Endothelial cell of umbilical vein (primary cell): Measurements from ENCODE around the gene HNRNPH2. TPM values are rescaled to one million over a fixed set of nuclear protein-coding genes. Genes with fewer than 3 reads are reported as not detected.

Experiments used
- BruUV-seq: library from RNA; stranded (reverse); fragments of 400-500 nt; replicated peaks from 2 replicates; lab custom pipeline; 2021; lab: Mats Ljungman, UMichigan
- CTCF ChIA-PET: fragments of 300-600, 350-600 bp; sonication (Branson Sonifier 250); formaldehyde crosslinking; loops from one replicate; lab custom pipeline; 2021; ENCODE audit warnings: antibody characterized with exemption, inconsistent platforms; lab: Charles Lee
- POLR2A ChIA-PET: fragments of 300-600, 350-600 bp; sonication (Branson Sonifier 250); formaldehyde crosslinking; loops from one replicate; lab custom pipeline; 2021; ENCODE audit warnings: antibody characterized with exemption, inconsistent platforms; lab: Charles Lee
- DNase-seq: peaks from one replicate; pipeline ENCODE4 v3.0.0-alpha.2; 2011; ENCODE audit warnings: low read depth, low spot score
- FAIRE-seq: peaks from 2 replicates; lab custom pipeline; 2011; peaks lifted over from hg19 to GRCh38; lab: Jason Lieb, UNC
- H2AFZ ChIP-seq: 2 replicates; pipeline ENCODE4 v1.6.0; 2012; ENCODE audit warnings: low read depth, low read length, control low read depth, inconsistent platforms
- H3K27ac ChIP-seq: 2 replicates; pipeline ENCODE4 v1.5.1; 2011; ENCODE audit warnings: low read depth, mild to moderate bottlenecking, control low read depth, low read length, moderate library complexity; ENCODE audit not compliant: insufficient read depth
- H3K27me3 ChIP-seq, 2 experiments: 2 replicates each; pipeline versions ENCODE4 v1.6.0 to v1.6.1; 2011; ENCODE audit warnings: low read length in 2 of 2, mixed read lengths in 1 of 2; ENCODE audit not compliant: control insufficient read depth in 2 of 2, insufficient read depth in 2 of 2
- H3K36me3 ChIP-seq, 2 experiments: 2 replicates in 1 of 2; 3 replicates in 1 of 2; pipeline ENCODE4 v1.5.1; 2011; ENCODE audit warnings: low read length in 2 of 2, mild to moderate bottlenecking in 1 of 2, moderate library complexity in 1 of 2; ENCODE audit not compliant: control insufficient read depth in 2 of 2, insufficient read depth in 2 of 2; ENCODE audit errors: extremely low read depth in 1 of 2
- H3K4me1 ChIP-seq: 3 replicates; pipeline ENCODE4 v1.5.1; 2011; ENCODE audit warnings: mild to moderate bottlenecking, low read length; ENCODE audit not compliant: control insufficient read depth, insufficient read depth; ENCODE audit errors: extremely low read depth
- H3K4me2 ChIP-seq: 2 replicates; pipeline ENCODE4 v1.6.1; 2011; ENCODE audit warnings: low read length, control low read depth, mixed read lengths; ENCODE audit not compliant: insufficient read depth
- H3K4me3 ChIP-seq, 3 experiments: fragments of 200-600 bp in 1 of 3; sonication (generic), shearing (Covaris generic) in 1 of 3; replicated peaks in 1 of 3; 2 replicates each; pipeline ENCODE4 v1.5.1; 2011 to 2016; ENCODE audit warnings: control low read depth in 3 of 3, low read length in 3 of 3, mild to moderate bottlenecking in 2 of 3, inconsistent platforms in 1 of 3, low read depth in 1 of 3, moderate library complexity in 1 of 3; ENCODE audit not compliant: insufficient read depth in 1 of 3
- H3K79me2 ChIP-seq: 2 replicates; pipeline ENCODE4 v1.6.0; 2012; ENCODE audit warnings: low read length, inconsistent platforms; ENCODE audit not compliant: control insufficient read depth, insufficient read depth
- H3K9ac ChIP-seq: replicated peaks from 2 replicates; pipeline ENCODE3; 2011; ENCODE audit warnings: low read length, control low read depth; ENCODE audit not compliant: insufficient read depth; ENCODE audit errors: extremely low read depth
- H3K9me1 ChIP-seq: replicated peaks from 3 replicates; pipeline ENCODE4 v1.6.0; 2011; ENCODE audit warnings: mild to moderate bottlenecking, low read length; ENCODE audit not compliant: control insufficient read depth, insufficient read depth; ENCODE audit errors: extremely low read depth
- H3K9me3 ChIP-seq: replicated peaks from 2 replicates; pipeline ENCODE4 v1.5.1; 2012; ENCODE audit warnings: low read length, inconsistent platforms; ENCODE audit not compliant: control insufficient read depth, insufficient read depth
- H4K20me1 ChIP-seq: replicated peaks from 2 replicates; pipeline ENCODE3; 2011; ENCODE audit warnings: mild to moderate bottlenecking, low read length; ENCODE audit not compliant: control insufficient read depth, insufficient read depth; ENCODE audit errors: extremely low read depth
- CTCF ChIP-seq, 2 donors: IDR thresholded peaks; 1 replicate in 1 of 2; 2 replicates in 1 of 2; pipeline ENCODE4 v1.5.1; 2011; ENCODE audit warnings: low read length in 2 of 2, mild to moderate bottlenecking in 2 of 2, moderate library complexity in 2 of 2, control low read depth in 1 of 2, inconsistent platforms in 1 of 2, low read depth in 1 of 2; ENCODE audit not compliant: insufficient read depth in 1 of 2; ENCODE audit errors: extremely low read depth in 1 of 2
- EZH2 ChIP-seq: IDR thresholded peaks from 2 replicates; pipeline ENCODE4 v1.6.1; 2012; ENCODE audit warnings: borderline replicate concordance, low read depth, mild to moderate bottlenecking, moderate library complexity, low read length, inconsistent platforms; ENCODE audit not compliant: severe bottlenecking
- FOS ChIP-seq: IDR thresholded peaks from 2 replicates; pipeline ENCODE4 v1.6.1; 2011; ENCODE audit warnings: mild to moderate bottlenecking, low read length, moderate library complexity, borderline replicate concordance; ENCODE audit not compliant: insufficient read depth
- GATA2 ChIP-seq: IDR thresholded peaks from 2 replicates; pipeline ENCODE4 v1.7.0; 2011; ENCODE audit warnings: low read depth, mild to moderate bottlenecking, moderate library complexity, mixed read lengths, low read length; ENCODE audit not compliant: insufficient read length, insufficient read depth
- JUN ChIP-seq: IDR thresholded peaks from 2 replicates; pipeline ENCODE4 v1.6.1; 2011; ENCODE audit warnings: borderline replicate concordance, low read depth; ENCODE audit not compliant: insufficient read length, insufficient read depth
- MAX ChIP-seq: IDR thresholded peaks from 2 replicates; pipeline ENCODE4 v1.6.1; 2011; ENCODE audit not compliant: insufficient read depth, insufficient read length
- MYC ChIP-seq: IDR thresholded peaks from one replicate; pipeline ENCODE4 v1.6.1; 2011; ENCODE audit warnings: mild to moderate bottlenecking, low read depth, low read length
- POLR2A ChIP-seq: IDR thresholded peaks from 2 replicates; pipeline ENCODE4 v1.6.1; 2012; ENCODE audit warnings: low read depth, mild to moderate bottlenecking, control low read depth, low read length
- POLR2AphosphoS5 ChIP-seq: IDR thresholded peaks from 2 replicates; pipeline ENCODE4 v1.6.1; 2012; ENCODE audit warnings: low read depth, mild to moderate bottlenecking, control low read depth, low read length, moderate library complexity; ENCODE audit not compliant: insufficient read depth
- dilution Hi-C: fragments of 300-500 bp; cut with MboI; formaldehyde crosslinking; loops from one replicate; pipeline ENCODE4 v1.15.0; 2019; ENCODE audit warnings: low sequenced_read_pairs; ENCODE audit not compliant: extremely low pct_ligation_motif_present
- intact Hi-C: fragments of 100-400 bp; cut with micrococcal nuclease; formaldehyde crosslinking; loops from one replicate; pipeline ENCODE4 v1.10.0; 2022
- polyA plus RNA-seq, 4 experiments: library from polyadenylated mRNA; depleted of rRNA in 3 of 4; stranded (reverse) in 3 of 4; unstranded in 1 of 4; fragments of >200 nt; gene quantifications; 2 replicates each; pipeline versions ENCODE4 v1.2.1 to v1.2.3, GENCODE V29; 2011 to 2012; ENCODE audit warnings: missing spikeins in 1 of 4
- total RNA-seq: library from RNA; stranded (reverse); gene quantifications from 2 replicates; pipeline ENCODE4 v1.2.3, GENCODE V29; 2021

Gene HNRNPH2
- total and polyA plus RNA-seq, 2 donors (not counting 3 experiments of a cell fraction or from before 2014, with no cell fraction given): 29.3 to 59.1 TPM

GRCh38 chrX:101385026-101385684 lies 22.9 kb upstream of the HNRNPH2 start:
- FAIRE-seq (no peak), DNase-seq (no peak)
- Histone ChIP-seq H3K9me1 (no peaks in the 10 kb centered on the region), H3K27ac (no peak overlapping the region), H3K4me3 (no peak overlapping the region), H3K9me3 (no peaks in the 10 kb centered on the region), H4K20me1 (no peaks in the 10 kb centered on the region), H3K9ac (no peak overlapping the region), H2AFZ (no peak overlapping the region), H3K4me1 (no peaks in the 10 kb centered on the region), H3K4me2 (no peak overlapping the region), H3K36me3 (no peaks in the 10 kb centered on the region), H3K79me2 (no peaks in the 10 kb centered on the region), H3K27me3 (no peaks in the 10 kb centered on the region)
- TF ChIP-seq CTCF (IDR thresholded peaks at IDR 0.05; ENCODE audit: extremely low read depth in 1 of 2, insufficient read depth in 1 of 2, low read depth in 1 of 2, low read length in 2 of 2) (no peak), JUN (no peak), POLR2A (no peak), POLR2AphosphoS5 (no peak), GATA2 (no peak), MYC (no peak), MAX (no peak), EZH2 (no peak), FOS (no peak)
- intact Hi-C loops: no loop called here
- ChIA-PET POLR2A (no interaction called here), CTCF (no interaction called here)
- BruUV-seq: no TSS peak
- dilution Hi-C loops: no loop called here
